NCI-H460 (cell line): ENCODE results near the gene MSRB2. TPM values are rescaled to one million over a fixed set of nuclear protein-coding genes. Genes with fewer than 3 reads are reported as not detected.
"Not testable (repeated sequence)": the region's sequence is repeated elsewhere in the genome, so short reads cannot be mapped to it uniquely, and the experiment has no call there.

Source experiments
- DNase-seq: peaks from one replicate; pipeline ENCODE4 v3.0.0-alpha.2; 2016; ENCODE audit warnings: low read depth; ENCODE audit errors: extremely low read depth
- total RNA-seq: library from RNA; depleted of rRNA; stranded (reverse); fragments of >200 nt; shearing (Covaris generic); gene quantifications from 2 replicates; pipeline ENCODE4 v1.2.3, GENCODE V29; 2014

The MSRB2 gene
- total RNA-seq, 1 experiment from 2014 or later = 10.1 TPM

- no peak for DNase-seq
These were observed 26.2 kb upstream of the MSRB2 start for GRCh38 chr10:23069019-23069815.

GRCh38 chr10:23070092-23070912, 25.1 kb upstream of the MSRB2 start:
- DNase-seq = not testable (repeated sequence)

GRCh38 chr10:23070913-23071218, 24.5 kb upstream of the MSRB2 start:
- DNase-seq = no peak

- not testable (repeated sequence) for DNase-seq
These were observed 22.8 kb upstream of the MSRB2 start for GRCh38 chr10:23072593-23072992.

- no peak for DNase-seq
These were observed 21.9 kb upstream of the MSRB2 start for GRCh38 chr10:23073527-23073926.

GRCh38 chr10:23075672-23076071, 19.7 kb upstream of the MSRB2 start:
- no peak for DNase-seq

GRCh38 chr10:23078114-23078513, 17.3 kb upstream of the MSRB2 start:
- DNase-seq = no peak

- DNase-seq = no peak
These were observed 15.7 kb upstream of the MSRB2 start for GRCh38 chr10:23079700-23080099.

- DNase-seq = no peak
These were observed 15.1 kb upstream of the MSRB2 start for GRCh38 chr10:23080262-23080661.

GRCh38 chr10:23081221-23081750, 14.1 kb upstream of the MSRB2 start:
- DNase-seq = no peak

GRCh38 chr10:23081891-23082290, 13.5 kb upstream of the MSRB2 start:
- no peak for DNase-seq

GRCh38 chr10:23088609-23089008, 6.8 kb upstream of the MSRB2 start:
- no peak for DNase-seq

- DNase-seq = no peak
These were observed 484 bp upstream of the MSRB2 start for GRCh38 chr10:23094786-23095403.

- DNase-seq = no peak
These were observed 805 bp downstream of the MSRB2 start for GRCh38 chr10:23095966-23096801.

- no peak for DNase-seq
These were observed 1.6 kb downstream of the MSRB2 start for GRCh38 chr10:23096802-23097549.

- DNase-seq = no peak
These were observed 3.7 kb downstream of the MSRB2 start for GRCh38 chr10:23099079-23099478.

- no peak for DNase-seq
These were observed 4.4 kb downstream of the MSRB2 start for GRCh38 chr10:23099816-23100215.

- no peak for DNase-seq
These were observed 5.1 kb downstream of the MSRB2 start for GRCh38 chr10:23100331-23101030.
